Measurements from ENCODE around the gene CFAP20DC.
"Not testable (repeated sequence)": the region's sequence is repeated elsewhere in the genome, so short reads cannot be mapped to it uniquely, and the experiment has no call there.

Gene CFAP20DC

DNA sequence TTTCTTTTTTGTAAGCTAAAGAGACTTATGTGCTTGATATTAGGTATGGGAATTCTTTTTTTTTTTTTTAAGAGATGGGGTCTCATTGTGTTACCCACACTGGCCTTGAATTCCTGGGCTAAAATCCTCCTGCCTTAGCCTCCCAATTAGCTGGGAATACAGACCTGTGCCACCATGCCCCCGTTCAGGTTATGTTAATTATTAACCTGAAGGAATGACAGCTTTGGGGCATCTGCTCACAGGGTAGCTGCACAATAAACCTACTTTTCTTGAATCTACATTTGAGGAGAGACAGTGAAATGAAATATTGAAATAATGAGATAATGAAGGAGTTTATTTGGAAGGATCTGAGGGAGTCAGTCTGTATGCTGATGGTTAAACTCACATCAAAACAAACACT, 225.0 kb downstream of the CFAP20DC start:
- no peak for DNase-seq (ENCODE audit: extremely low read depth in 1 of 2, low read depth in 1 of 2)

DNA sequence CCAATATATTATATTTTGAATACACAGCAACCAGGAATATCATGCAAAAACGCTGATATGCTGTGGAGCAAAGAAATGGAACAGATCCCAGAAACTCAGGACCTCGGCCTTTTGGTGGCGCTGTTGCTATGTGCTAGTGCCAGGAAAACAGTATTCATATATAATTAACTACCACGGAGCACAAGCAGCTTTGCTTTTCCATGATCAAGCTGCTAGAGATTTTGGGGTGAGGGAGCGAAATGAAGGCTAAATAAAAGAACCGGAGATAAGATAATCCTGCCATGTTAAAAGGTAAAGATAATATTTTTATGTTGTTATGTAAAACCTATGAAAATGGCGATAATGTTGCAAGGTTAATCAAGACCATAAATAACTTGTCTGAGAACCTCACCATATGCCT, 225.5 kb downstream of the CFAP20DC start:
- peak in 1 of 2 donors; percentile 2 for DNase-seq (ENCODE audit: extremely low read depth in 1 of 2, low read depth in 1 of 2)

DNA sequence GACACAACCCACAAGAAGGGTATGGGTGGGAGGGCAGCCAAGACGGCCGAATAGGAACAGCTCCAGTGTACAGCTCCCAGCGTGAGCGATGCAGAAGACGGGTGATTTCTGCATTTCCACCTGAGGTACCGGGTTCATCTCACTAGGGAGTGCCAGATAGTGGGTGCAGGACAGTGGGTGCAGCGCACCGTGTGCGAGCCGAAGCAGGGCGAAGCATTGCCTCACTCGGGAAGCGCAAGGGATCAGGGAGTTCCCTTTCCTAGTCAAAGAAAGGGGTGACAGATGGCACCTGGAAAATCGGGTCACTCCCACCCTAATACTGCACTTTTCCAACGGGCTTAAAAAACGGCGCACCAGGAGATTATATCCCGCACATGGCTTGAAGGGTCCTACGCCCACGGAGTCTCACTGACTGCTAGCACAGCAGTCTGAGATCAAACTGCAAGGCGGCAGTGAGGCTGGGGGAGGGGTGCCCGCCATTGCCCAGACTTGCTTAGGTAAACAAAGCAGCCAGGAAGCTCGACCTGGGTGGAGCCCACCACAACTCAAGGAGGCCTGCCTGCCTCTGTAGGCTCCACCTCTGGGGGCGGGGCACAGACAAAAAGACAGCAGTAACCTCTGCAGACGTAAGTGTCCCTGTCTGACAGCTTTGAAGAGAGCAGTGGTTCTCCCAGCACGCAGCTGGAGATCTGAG, 243.1 kb downstream of the CFAP20DC start:
- not testable (repeated sequence) for DNase-seq (ENCODE audit: extremely low read depth in 1 of 2, low read depth in 1 of 2)

DNA sequence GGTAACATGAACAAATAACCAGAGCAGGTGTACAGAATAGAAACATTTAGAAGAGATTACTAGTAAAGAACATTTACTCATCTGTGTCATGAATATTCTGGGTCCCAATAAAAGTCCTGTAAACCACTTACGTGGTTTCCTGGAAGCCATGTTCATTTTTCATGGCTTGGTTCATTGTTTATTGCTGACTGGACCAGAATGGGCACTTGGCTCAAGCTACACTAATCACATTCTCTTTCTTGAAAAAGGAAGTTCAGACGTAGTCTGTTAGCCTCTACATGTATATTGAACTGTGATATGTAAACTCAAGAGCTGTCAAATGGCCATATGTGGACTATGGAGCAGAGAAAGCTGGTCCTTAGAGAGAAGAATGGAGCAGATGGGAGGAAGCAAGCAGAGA, 244.9 kb downstream of the CFAP20DC start:
- no peak for DNase-seq (ENCODE audit: extremely low read depth in 1 of 2, low read depth in 1 of 2)

DNA sequence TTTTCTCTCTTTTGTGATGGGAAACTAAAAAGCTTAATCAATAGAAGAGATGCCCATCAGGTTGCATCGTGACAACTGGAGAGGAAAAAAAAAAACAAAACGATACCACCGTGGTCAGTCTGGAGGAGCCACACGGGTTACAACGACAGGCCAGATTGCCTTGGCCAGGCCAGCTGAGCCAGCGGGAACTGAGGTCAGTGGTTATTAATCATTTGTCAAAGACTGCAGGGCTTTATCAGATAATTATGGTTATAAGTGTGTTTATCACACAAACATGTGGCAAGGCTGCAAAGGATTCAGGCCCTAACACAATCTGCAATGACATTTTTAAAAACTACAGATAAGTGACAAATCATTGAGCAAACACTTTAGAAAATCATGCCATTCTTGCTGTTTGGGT, 248.3 kb downstream of the CFAP20DC start:
- DNase-seq (ENCODE audit: extremely low read depth in 1 of 2, low read depth in 1 of 2): no peak

DNA sequence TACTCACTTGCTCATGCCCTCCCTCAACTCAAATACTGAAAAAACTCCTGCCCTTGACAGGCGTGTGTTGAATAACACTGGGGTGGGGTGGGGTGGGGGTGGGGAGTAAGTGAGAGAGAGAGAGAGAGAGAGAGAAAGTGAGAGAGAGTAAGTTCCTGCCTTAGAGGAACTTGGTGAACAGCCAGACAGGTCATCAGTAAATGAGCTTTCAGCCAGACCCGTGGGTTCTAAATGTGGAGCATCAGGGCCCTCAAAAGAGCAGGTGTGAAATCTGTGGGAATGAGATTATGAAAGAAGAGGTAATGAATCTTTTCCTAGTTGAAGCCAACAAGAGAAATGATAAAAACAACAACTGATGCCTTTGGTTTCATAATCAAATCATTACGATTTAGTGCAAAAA, 248.9 kb downstream of the CFAP20DC start:
- no peak for DNase-seq (ENCODE audit: extremely low read depth in 1 of 2, low read depth in 1 of 2)

DNA sequence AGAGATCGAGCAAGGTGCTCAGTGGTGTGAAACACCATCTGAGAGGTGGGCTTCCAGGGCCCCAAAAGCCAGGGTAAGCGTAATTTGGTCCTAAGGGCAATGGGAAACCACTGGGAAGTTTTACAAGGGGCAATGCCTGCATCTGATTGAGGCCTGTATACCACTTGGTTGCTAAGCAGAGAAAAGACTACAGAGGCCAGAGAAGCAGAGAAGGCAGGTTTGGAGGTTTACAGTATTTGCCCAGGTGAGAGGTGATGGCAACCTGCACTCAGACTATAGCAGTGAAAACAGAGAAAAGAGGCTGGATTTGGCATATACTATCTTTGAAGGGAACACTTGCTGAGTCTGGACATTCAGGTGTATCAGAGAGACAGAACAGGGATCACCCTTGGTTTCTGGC, 249.8 kb downstream of the CFAP20DC start:
- DNase-seq (ENCODE audit: extremely low read depth in 1 of 2, low read depth in 1 of 2): no peak

DNA sequence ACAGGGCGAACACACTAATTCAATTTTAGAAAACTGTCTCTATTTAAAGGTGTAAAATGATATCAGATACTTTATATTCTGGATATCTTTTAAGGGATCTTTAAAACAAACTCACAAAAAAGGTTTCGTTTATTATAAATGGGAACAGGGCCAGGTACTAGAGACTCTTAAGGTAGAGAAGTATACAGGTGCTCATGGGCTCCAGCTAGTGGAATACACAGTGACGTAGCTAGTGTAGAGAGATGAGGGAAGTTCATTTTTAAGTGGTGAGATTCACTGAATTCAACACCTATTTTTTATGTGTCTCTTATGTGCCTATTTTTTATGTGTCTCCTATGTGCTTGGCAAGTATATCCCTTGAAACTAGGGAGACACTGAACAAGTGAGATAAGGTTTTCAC, 250.6 kb downstream of the CFAP20DC start:
- DNase-seq (ENCODE audit: extremely low read depth in 1 of 2, low read depth in 1 of 2): no peak

DNA sequence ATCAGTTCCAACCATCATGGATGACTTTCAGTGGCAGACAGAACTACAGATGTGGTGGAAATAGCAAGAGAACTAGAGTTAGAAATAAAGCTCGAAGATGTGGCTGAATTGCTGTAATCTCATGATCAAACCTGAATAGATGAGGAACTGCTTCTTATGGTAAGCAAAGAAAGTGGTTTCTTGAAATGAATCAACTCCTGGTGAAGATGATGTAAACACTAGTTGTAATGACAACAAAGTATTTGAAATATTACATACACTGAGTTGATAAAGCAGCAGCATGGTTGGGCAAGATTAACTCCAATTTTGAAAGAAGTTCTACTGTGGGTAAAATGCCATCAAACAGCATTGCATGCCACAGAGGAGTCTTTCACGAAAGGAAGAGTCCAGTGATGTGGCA, 251.5 kb downstream of the CFAP20DC start:
- no peak for DNase-seq (ENCODE audit: extremely low read depth in 1 of 2, low read depth in 1 of 2)

DNA sequence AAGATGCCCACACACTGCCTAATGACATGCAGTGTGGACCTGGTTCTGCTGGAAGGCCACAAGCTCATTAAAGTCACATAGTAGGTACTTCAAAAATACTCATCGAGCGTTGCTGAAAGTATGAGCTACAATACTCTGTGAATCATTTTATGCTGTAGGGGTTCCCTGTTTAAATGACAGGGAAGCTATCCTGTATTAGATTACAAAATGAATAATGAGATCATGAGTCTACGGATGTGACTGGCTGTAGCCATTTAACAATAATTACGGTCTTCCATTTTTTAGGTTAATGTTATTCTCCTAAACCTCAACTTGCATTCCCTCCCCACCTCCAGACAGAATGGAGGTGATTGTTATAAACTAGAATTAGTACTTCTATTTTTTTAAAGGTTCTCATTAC, 255.1 kb downstream of the CFAP20DC start:
- no peak for DNase-seq (ENCODE audit: extremely low read depth in 1 of 2, low read depth in 1 of 2)

DNA sequence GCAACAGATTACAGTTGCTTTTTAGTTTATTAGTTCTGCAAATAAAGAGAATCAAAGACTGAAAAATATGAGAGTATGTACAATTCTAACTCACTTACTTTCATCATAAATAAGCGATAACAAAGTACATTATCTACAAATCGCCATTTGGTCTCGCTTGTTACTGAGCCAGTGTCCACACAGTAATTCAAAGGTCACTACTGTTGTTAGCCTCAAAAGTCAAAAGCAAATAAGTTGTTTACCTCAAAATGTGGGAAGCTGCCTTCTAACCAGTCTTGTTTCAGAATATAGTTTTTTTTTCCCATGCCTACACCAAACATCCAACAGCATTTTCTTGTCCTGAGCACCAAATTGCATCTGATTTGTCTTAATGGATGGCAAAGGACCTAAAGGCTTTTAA, 255.9 kb downstream of the CFAP20DC start:
- no peak for DNase-seq (ENCODE audit: extremely low read depth in 1 of 2, low read depth in 1 of 2)

DNA sequence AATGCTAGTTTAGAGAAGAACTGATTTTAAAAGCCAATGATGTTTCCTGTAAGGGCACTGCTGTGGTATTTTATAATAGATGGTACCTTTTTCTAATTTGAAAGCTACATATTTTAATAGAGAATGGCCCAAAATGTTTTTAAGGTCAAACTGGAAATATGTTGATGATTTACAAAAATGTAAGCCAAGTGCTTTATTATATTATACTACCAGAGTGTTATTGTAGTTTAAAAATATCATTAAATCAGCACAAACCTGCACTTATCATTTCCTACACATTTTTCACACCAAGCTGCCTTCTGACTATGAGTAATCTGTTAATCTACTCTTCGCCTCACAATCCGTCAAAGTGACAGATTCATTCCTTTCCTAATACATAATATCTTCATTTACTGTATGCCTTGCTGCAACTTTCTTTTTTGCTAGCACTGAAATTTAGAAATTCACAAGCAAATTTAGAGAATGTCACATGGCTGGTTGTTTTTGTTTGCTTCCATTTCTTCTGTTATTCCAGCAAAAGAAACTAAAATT, 256.8 kb downstream of the CFAP20DC start:
- DNase-seq (ENCODE audit: extremely low read depth in 1 of 2, low read depth in 1 of 2): no peak

DNA sequence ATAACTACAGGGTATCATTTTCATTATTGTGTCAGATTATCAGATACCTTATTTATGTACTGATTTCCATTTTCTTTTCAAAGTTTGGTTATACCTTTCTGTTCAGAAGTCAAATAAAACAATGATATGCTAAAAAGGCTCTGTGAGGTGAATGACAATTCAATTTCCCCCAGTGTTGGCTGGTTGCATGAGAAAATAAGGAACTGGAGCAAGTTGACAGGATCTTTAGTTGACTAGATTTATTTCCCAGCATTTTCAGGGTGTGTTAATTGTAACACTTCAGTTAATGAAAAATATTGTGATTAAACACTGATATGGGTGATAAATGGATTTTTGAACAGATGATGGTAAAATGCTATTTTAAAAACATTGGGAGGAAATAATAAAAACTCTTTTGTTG, 260.4 kb downstream of the CFAP20DC start:
- DNase-seq (ENCODE audit: extremely low read depth in 1 of 2, low read depth in 1 of 2): no peak

DNA sequence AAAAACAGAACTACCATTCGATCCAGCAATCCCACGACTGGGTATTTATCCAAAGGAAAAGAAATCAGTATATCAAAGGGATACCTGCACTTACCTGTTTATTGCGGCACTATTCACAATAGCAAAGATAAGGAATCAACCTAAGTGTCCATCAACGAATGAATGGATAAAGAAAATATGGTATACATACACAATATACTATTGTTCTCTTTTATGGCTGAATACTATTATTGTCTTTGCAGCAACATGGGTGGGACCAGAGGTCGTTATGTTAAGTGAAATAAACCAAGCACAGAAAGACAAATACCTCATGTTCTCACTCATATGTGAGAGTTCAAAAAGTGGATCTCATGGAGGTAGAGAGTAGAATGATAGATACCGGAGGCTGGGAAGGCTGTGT, 264.9 kb downstream of the CFAP20DC start:
- no peak for DNase-seq (ENCODE audit: extremely low read depth in 1 of 2, low read depth in 1 of 2)

DNA sequence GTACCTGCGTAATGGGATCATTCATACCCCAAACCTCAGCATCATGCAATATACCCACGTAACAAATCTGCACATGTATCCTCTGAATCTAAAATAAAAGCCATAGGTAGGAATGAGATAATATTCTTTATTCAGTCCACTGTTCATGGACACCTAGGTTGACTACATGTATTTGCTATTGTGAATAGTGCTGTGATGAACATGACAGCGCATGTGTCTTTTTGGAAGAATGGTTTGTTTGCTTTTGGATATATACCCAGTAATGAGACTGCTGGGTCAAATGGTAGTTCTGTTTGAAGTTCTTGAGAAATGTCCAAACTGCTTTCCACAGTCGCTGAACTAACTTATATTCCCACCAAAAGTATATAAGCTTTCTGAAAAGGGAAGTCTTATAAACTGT, 265.4 kb downstream of the CFAP20DC start:
- DNase-seq (ENCODE audit: extremely low read depth in 1 of 2, low read depth in 1 of 2): no peak

DNA sequence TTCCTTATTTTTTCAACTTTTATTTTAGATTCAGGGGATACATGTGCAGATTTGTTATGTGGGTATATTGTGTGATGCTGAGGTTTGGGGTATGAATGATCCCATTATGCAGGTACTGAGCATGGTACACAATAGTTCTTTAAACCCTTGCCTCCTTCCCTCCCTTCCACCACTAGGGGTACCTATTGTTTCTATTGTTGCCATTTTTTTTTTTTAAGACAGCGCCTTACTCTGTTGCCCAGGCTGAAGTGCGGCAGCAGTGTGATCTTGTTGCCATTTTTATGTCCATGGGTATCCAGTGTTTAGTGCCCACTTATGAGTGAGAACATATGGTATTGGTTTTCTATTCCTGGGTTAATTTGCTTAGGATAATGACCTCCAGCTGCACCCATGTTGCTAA, 266.0 kb downstream of the CFAP20DC start:
- no peak for DNase-seq (ENCODE audit: extremely low read depth in 1 of 2, low read depth in 1 of 2)

DNA sequence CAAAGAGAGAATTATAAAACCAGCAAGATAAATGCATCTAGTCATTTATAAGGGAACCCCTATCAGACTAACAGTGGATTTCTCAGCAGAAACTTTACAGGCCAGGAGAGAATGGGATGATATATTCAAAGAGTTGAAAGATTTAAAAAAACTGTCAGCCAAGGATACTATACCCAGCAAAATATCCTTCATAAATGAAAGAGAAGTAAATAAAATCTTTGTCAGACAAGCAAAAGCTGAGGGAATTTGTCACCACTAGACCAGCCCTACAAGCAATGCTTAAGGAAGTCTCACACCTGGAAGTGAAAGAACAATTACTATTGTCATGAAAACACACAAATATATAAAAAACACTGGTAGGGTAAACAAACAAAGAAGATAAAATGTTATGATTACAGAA, 269.9 kb downstream of the CFAP20DC start:
- no peak for DNase-seq (ENCODE audit: extremely low read depth in 1 of 2, low read depth in 1 of 2)

DNA sequence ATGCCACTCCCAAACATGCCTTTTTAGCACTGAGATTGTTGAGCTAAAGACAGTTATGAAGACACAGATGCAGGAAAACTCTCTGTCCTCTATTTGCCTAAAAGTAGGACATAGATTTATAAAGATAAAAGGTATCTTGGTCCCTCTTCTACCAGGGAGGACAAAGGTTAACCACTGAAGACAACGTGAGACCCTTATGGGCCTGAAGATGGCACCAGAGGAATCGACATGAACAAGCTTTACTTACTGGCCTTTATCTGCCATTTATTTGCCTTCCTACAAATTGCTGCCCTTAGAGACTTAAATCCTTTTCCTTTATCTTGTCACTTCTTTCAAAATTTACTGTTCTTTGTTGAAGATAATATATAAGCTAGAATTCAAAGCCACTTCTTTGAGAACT, 273.6 kb downstream of the CFAP20DC start:
- DNase-seq (ENCODE audit: extremely low read depth in 1 of 2, low read depth in 1 of 2): no peak

DNA sequence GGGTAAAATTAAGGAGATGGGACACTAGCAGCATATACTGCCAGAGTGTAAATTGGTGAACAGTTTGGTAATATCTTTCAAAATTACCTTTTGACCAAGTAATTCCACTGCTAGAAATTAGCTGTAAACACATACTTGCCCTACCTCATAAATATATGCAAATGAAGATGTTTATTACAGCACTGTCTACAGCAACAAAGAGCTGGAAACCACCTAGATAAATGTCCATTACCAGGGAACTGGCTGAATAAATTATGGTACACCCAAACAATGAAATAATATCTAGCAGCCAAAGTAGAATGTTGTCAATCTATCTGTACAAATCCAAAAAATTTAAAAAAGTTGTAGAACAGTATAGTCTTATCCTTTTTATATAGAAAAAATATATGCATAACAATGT, 277.4 kb downstream of the CFAP20DC start:
- no peak for DNase-seq (ENCODE audit: extremely low read depth in 1 of 2, low read depth in 1 of 2)

DNA sequence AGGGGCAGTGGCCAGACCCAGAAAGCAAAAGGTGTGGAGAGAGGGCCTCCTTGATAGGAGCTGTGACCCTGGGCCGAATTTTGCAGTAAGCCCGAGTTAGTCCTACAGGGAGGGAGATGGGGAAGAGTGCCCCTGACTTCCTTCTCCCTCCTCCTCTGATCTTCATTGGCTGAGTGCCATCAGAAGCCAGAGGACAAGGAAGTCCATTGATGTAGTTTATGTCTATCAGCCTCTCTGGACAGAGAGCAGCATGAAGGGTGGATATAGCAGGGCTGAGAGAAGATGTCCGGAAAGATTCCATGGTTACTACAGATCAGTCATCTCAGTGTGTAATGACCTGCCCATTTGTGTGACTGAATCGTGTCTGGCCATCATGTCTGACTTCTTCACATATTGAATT, 280.8 kb downstream of the CFAP20DC start:
- no peak for DNase-seq (ENCODE audit: extremely low read depth in 1 of 2, low read depth in 1 of 2)

DNA sequence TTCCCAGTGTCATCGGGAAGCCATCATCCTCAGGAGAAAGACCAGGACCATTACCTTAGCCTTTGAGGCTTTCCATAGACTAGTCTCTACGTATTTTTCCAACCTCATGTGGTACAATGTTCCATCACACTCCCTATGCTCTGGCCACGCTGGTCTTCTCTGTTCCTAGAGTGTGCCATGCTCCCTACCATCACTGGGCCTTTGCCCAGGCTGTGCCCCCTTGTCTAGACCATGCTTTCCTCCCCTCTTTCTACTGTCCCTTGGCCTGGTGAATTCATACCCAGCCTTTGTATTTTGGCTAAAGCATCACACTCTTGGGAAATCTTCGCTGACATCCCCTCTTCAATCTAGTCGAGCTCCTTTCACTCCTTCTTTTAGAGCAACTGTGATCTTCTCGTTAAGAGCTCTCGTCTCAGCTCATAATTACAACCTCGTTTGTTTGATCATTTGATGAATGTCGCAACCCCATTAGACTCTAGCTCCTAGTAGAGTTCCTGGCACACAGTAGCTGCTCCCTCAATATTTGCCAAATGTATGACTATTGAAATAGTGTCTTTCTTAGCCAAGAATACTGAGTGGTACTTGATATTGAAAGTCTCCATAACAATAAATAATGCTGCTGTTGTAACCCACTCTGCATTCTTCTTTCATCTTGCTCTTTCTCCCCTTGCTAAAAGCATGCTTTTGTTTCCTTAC, 283.1 kb downstream of the CFAP20DC start:
- no peak for DNase-seq (ENCODE audit: extremely low read depth in 1 of 2, low read depth in 1 of 2)

DNA sequence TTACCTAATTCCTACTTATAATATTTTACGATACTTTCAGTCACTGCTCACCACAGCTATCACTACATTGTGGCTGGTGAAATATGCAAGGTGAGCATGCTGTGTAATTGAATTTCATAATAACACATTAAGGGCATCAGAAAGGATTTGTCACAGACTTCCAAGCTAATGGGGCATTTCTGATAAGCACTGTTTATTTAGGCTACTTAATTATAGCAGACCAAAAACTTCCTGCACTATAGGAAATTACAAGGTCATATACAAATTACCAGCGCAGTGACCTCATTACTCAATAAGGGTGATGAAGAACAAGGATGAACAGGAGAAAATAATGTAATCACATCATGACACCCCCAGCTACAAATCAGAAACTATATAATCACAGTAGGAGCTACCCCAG, 294.7 kb downstream of the CFAP20DC start:
- no peak for DNase-seq (ENCODE audit: extremely low read depth in 1 of 2, low read depth in 1 of 2)

DNA sequence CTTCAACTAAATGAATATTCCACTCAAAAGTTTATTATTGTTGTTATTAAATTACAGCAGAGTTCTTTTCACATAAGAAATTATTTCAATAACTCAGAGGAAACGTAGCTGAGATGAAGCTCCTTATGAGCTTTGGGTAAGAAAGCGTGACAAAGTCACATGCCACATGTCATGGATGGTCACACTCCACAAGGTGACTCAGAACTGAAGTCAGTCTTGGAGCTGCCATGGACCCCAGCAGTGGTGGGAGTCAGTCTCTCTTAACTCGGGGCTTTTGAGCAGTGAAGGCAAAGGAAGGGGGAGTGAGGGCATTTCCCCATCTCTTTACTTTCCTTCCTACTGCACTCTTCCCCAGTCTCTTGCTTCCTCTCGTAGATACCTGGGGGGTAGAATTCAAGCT, 295.8 kb downstream of the CFAP20DC start:
- no peak for DNase-seq (ENCODE audit: extremely low read depth in 1 of 2, low read depth in 1 of 2)

Measured in stimulated activated CD8-positive, alpha-beta memory T cell treated with anti-CD3 and anti-CD28 coated beads, Interleukin-7, amount 100 ng/mL, for 48 hours (primary cell).